Esophagus muscularis mucosa (tissue), 4 donors: ENCODE data around the gene GRHL1. TPM values are rescaled to one million over a fixed set of nuclear protein-coding genes. Genes with fewer than 3 reads are reported as not detected.
"Not testable (repeated sequence)": the region's sequence is repeated elsewhere in the genome, so short reads cannot be mapped to it uniquely, and the experiment has no call there.

Source experiments
- DNase-seq: peaks from one replicate; pipeline ENCODE4 v3.0.0-alpha.2; 2017; ENCODE audit errors: extremely low spot score
- H3K27ac ChIP-seq, 4 donors: fragments of 200-600 bp; sonication (generic); replicated peaks in 1 of 4; 1 replicate in 3 of 4; 2 replicates in 1 of 4; pipeline ENCODE4 v1.5.1; 2016 to 2019; ENCODE audit warnings: mild to moderate bottlenecking in 1 of 4
- H3K27me3 ChIP-seq, 4 donors: fragments of 200-600 bp; sonication (generic); one replicate each; pipeline versions ENCODE4 v1.5.1 to v1.6.0; 2016 to 2019
- H3K36me3 ChIP-seq, 4 donors: fragments of 200-600 bp; sonication (generic); one replicate each; pipeline ENCODE4 v1.5.1; 2016 to 2019
- H3K4me1 ChIP-seq, 4 donors: fragments of 200-600 bp; sonication (generic); one replicate each; pipeline ENCODE4 v1.5.1; 2016 to 2019
- H3K4me3 ChIP-seq, 4 donors: fragments of 200-600 bp; sonication (generic); 1 replicate in 2 of 4; 2 replicates in 2 of 4; pipeline ENCODE4 v1.5.1; 2016 to 2019; ENCODE audit warnings: mild to moderate bottlenecking in 4 of 4, moderate library complexity in 1 of 4
- H3K9me3 ChIP-seq, 4 donors: fragments of 200-600 bp; sonication (generic); 1 replicate in 3 of 4; 2 replicates in 1 of 4; pipeline ENCODE4 v1.5.1; 2016 to 2019
- EP300 ChIP-seq: sonication (generic); formaldehyde crosslinking; IDR thresholded peaks from one replicate; pipeline ENCODE4 v1.6.1; 2017; ENCODE audit warnings: antibody characterized with exemption
- POLR2A ChIP-seq: fragments of 450-650 bp; IDR thresholded peaks from one replicate; pipeline ENCODE4 v1.6.1; 2017; ENCODE audit warnings: antibody characterized with exemption, moderate library complexity, mild to moderate bottlenecking, low read depth
- POLR2AphosphoS5 ChIP-seq, 2 donors: sonication (generic); formaldehyde crosslinking; IDR thresholded peaks; one replicate each; pipeline ENCODE4 v1.6.1; 2017; ENCODE audit warnings: antibody characterized with exemption in 2 of 2
- WGBS: methylation state at CpG from one replicate; pipeline ENCODE4 v1.1.5; 2018; 5-methylcytosine and 5-hydroxymethylcytosine counted together
- intact Hi-C: fragments of 100-400 bp; cut with DNase I; formaldehyde crosslinking; loops from one replicate; pipeline ENCODE4 v1.15.1; 2023
- total RNA-seq, 4 donors: library from RNA; depleted of rRNA; stranded (reverse); fragments of >200 nt; gene quantifications; one replicate each; pipeline versions ENCODE4 v1.1.0 to v1.2.1, GENCODE V29; 2016
- TF ChIP-seq, protein P1 (sequence below), 3 experiments: fragments of 200-600 bp in 2 of 3; fragments of 450-650 bp in 1 of 3; sonication (generic) in 2 of 3; IDR thresholded peaks; one replicate each; pipeline ENCODE4 v1.5.1; 2017 to 2019; ENCODE audit warnings: antibody characterized with exemption in 3 of 3, mild to moderate bottlenecking in 2 of 3, moderate library complexity in 1 of 3

Gene GRHL1
- total RNA-seq, 4 donors from 2014 or later = 0.86 to 5.1 (median 2.6) TPM

DNA sequence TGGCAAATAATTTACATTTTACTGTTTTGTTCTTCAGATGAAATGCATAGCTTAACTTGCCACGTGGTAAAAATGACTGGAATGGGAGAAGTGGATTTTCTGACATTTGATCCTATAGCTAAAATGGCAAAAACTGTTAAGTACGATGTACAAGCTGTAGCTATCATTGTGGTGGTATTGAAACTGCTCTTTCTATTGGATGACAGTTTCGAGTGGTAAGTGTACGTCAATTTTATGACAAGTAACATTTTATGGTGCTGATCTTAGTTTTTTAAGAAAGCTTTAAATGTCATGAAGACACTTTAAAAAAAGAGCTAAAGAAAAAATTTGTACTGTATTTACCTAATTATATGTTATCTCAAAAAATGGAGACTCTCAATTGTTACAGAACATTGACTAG lies 40.8 kb upstream of the GRHL1 start:
- Histone ChIP-seq H3K9me3 (no peaks in the 10 kb centered on the region), H3K4me1 (no peaks in the 10 kb centered on the region), H3K4me3 (no peak overlapping the region), H3K27me3 (no peaks in the 10 kb centered on the region), H3K27ac (no peak overlapping the region), H3K36me3 (peaks cover 0 to 36% (median 17%) of the 10 kb centered on the region in 4 donors)
- 87% methylated on average over 4 of the region's 4 CpGs for WGBS
- TF ChIP-seq EP300 (no peak), POLR2A (no peak), POLR2AphosphoS5 (IDR thresholded peaks at IDR 0.05) (no peak)
- TF ChIP-seq, protein P1, sequence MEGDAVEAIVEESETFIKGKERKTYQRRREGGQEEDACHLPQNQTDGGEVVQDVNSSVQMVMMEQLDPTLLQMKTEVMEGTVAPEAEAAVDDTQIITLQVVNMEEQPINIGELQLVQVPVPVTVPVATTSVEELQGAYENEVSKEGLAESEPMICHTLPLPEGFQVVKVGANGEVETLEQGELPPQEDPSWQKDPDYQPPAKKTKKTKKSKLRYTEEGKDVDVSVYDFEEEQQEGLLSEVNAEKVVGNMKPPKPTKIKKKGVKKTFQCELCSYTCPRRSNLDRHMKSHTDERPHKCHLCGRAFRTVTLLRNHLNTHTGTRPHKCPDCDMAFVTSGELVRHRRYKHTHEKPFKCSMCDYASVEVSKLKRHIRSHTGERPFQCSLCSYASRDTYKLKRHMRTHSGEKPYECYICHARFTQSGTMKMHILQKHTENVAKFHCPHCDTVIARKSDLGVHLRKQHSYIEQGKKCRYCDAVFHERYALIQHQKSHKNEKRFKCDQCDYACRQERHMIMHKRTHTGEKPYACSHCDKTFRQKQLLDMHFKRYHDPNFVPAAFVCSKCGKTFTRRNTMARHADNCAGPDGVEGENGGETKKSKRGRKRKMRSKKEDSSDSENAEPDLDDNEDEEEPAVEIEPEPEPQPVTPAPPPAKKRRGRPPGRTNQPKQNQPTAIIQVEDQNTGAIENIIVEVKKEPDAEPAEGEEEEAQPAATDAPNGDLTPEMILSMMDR (IDR thresholded peaks at IDR 0.05) = no peak
- no peak for DNase-seq
- intact Hi-C loops = no loop called here

DNA sequence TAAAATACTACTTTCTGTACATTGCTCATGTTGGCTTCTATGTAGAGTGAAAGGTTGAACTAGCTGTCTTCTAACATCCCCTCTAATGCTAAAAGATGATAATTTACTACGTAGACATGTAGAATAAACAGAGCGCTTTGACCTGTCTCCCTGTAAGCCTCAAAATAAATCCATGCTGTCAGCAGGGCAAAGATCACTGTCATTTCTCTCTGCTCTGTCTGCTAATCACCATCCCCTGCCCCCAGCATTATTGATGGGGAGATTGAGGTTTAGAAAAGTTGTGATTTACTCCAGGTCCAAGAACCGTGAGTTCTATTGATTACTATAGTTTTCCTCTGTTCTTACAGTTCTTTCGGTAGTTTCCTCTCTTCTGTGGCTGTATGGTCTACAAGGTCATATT lies 39.0 kb upstream of the GRHL1 start:
- no peak overlapping the region for H3K4me3 ChIP-seq
- H3K27me3 ChIP-seq = no peaks in the 10 kb centered on the region
- H3K4me1 ChIP-seq = no peaks in the 10 kb centered on the region
- intact Hi-C loops = no loop called here
- H3K9me3 ChIP-seq = no peaks in the 10 kb centered on the region
- H3K36me3 ChIP-seq = peaks cover 0 to 36% (median 17%) of the 10 kb centered on the region in 4 donors
- TF ChIP-seq, protein P1 (IDR thresholded peaks at IDR 0.05) = no peak
- TF ChIP-seq POLR2AphosphoS5 (IDR thresholded peaks at IDR 0.05) (no peak), POLR2A (no peak), EP300 (no peak)
- 87% methylated on average over 4 of the region's 4 CpGs for WGBS
- no peak overlapping the region for H3K27ac ChIP-seq
- DNase-seq = no peak

DNA sequence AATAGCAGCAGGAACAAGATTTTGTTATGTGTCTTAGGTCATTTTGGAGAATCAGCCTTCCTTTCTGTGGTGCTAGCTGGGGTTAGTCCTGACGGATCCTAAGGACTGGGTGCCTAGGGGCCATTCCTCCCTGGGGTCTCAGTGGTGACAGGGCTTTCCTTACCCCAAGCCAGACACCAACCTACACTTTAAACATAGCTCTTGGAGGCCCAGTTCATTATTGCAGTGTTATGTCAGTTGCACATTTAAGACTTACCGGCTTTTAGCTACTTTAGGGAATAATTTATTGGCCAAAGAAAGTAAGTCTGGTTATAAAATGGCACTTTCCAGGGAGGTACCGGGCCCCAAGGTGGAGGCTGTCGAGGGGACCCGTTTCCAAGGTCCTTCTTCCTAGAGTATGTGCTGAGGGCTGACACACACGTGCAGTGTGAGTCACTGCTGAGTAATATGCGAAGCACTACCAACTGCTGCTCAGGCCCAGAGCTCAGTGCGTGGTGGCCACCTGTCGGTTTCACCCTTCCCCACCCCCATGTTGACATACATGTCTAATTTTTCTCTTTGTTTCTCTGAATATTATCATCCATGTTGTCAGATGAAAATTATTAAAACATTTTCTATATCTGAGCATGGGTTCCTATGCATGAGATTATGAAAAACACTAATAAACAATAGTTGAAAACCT lies 37.0 kb upstream of the GRHL1 start:
- TF ChIP-seq POLR2AphosphoS5 (IDR thresholded peaks at IDR 0.05) (no peak), EP300 (no peak), POLR2A (no peak)
- TF ChIP-seq, protein P1 (IDR thresholded peaks at IDR 0.05) = no peak

DNA sequence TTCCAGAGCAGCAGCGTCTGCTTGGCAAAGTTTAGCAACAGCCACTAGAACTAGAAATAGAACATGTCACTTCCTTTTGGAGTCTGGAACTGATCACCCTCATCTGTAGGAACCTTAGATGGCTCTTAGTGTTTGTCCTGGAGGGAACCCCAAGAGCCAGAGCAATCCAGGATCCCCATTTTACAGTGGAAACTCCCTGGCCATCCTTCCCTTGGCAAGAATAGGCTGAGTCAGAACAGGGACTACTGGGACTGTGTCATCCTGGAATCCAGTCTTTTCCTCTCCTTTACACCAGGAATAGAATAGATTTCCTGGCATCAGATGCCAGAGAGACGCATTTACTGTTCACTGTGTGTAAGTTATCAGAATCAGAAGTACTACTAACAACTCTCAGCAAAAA lies 33.2 kb upstream of the GRHL1 start:
- Histone ChIP-seq H3K9me3 (no peaks in the 10 kb centered on the region), H3K36me3 (peaks cover 5 to 35% (median 27%) of the 10 kb centered on the region in 4 donors), H3K27ac (no peak overlapping the region), H3K4me1 (no peaks in the 10 kb centered on the region), H3K27me3 (no peaks in the 10 kb centered on the region), H3K4me3 (no peak overlapping the region)
- DNase-seq = no peak
- WGBS = 22% methylated on average over 2 of the region's 2 CpGs
- intact Hi-C loops = no loop called here
- TF ChIP-seq, protein P1 (IDR thresholded peaks at IDR 0.05) = no peak
- no peak for TF ChIP-seq POLR2AphosphoS5 (IDR thresholded peaks at IDR 0.05)
- no peak for TF ChIP-seq POLR2A
- no peak for TF ChIP-seq EP300

More for the DNA sequence above, 37.0 kb upstream of the GRHL1 start:
- Histone ChIP-seq H3K27ac (no peak overlapping the region), H3K9me3 (no peaks in the 10 kb centered on the region), H3K27me3 (no peaks in the 10 kb centered on the region), H3K4me3 (no peak overlapping the region), H3K4me1 (no peaks in the 10 kb centered on the region), H3K36me3 (peaks cover under 1 to 40% (median 22%) of the 10 kb centered on the region in 4 donors)
- no peak for DNase-seq
- intact Hi-C loops = no loop called here
- 94% methylated on average over 7 of the region's 9 CpGs for WGBS

DNA sequence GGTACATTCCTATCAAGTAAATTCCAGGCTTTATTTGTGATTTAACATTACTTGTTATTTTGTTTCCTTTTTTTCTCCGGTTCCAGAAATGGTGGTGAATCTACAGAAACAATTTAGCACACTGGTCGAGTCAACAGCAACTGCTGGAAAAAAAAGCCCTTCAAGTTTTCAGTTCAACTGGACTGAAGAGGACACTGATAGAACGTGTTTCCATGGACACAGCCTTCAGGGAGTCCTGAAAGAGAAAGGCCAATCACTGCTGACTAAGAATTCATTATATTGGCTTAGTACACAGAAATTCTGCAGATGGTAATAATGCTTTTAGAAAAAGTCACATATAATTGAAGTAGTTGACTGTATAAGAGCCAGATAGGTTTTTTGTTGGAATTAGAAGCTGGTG lies 32.0 kb upstream of the GRHL1 start:
- Histone ChIP-seq H3K4me1 (no peaks in the 10 kb centered on the region), H3K4me3 (no peak overlapping the region), H3K27me3 (no peaks in the 10 kb centered on the region), H3K27ac (no peak overlapping the region), H3K36me3 (peaks cover 5 to 29% (median 17%) of the 10 kb centered on the region in 4 donors), H3K9me3 (no peaks in the 10 kb centered on the region)
- DNase-seq = no peak
- intact Hi-C loops = no loop called here
- WGBS = 52% methylated on average over 3 of the region's 3 CpGs
- TF ChIP-seq, protein P1 (IDR thresholded peaks at IDR 0.05) = no peak

DNA sequence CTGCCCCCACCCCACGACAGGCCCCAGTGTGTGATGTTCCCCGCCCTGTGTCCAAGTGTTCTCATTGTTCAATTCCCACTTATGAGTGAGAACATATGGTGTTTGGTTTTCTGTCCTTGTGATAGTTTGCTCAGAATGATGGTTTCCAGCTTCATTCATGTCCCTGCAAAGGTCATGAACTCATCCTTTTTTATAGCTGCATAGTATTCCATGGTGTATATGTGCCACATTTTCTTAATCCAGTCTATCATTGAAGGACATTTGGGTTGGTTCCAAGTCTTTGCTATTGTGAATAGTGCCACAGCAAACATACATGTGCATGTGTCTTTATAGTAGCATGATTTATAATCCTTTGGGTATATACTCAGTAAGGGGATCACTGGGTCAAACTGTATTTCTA lies 24.5 kb upstream of the GRHL1 start:
- intact Hi-C loops = not testable (repeated sequence)

More for the DNA sequence above, 24.5 kb upstream of the GRHL1 start:
- H3K9me3 ChIP-seq, H3K4me1 ChIP-seq, H3K27me3 ChIP-seq, DNase-seq, H3K27ac ChIP-seq, H3K4me3 ChIP-seq: not testable (repeated sequence)
- H3K36me3 ChIP-seq = peaks cover 3 to 31% (median 7%) of the 10 kb centered on the region in 4 donors
- 100% methylated on average over 2 of the region's 2 CpGs for WGBS
